Measurements from ENCODE around the gene IPO4.

IPO4 gene

GRCh38 chr14:24192933-24193332 is 4.3 kb upstream of the IPO4 start:
- no peak for DNase-seq

GRCh38 chr14:24190416-24190815 is 1.8 kb upstream of the IPO4 start:
- no peak for DNase-seq

- no peak for DNase-seq
Measured at GRCh38 chr14:24189460-24189859, 844 bp upstream of the IPO4 start.

GRCh38 chr14:24189059-24189375 is 401 bp upstream of the IPO4 start:
- DNase-seq, result no peak

GRCh38 chr14:24187539-24187915 is 1.1 kb downstream of the IPO4 start:
- DNase-seq, result no peak

- DNase-seq, result no peak
Measured at GRCh38 chr14:24186831-24187538, 1.6 kb downstream of the IPO4 start.

GRCh38 chr14:24185741-24186140 is 2.9 kb downstream of the IPO4 start:
- DNase-seq, result no peak

GRCh38 chr14:24185026-24185425 is 3.6 kb downstream of the IPO4 start:
- DNase-seq, result no peak

GRCh38 chr14:24184104-24184970 is 4.3 kb downstream of the IPO4 start:
- no peak for DNase-seq

- no peak for DNase-seq
Measured at GRCh38 chr14:24183014-24183481, 5.6 kb downstream of the IPO4 start.

GRCh38 chr14:24182110-24182882 is 6.3 kb downstream of the IPO4 start:
- no peak for DNase-seq

- DNase-seq, result no peak
Measured at GRCh38 chr14:24181371-24182077, 7.1 kb downstream of the IPO4 start.

- peak in 8 of 14 donors; percentile 14 to 78 (median 30) for DNase-seq
Measured at GRCh38 chr14:24179961-24180796, 8.4 kb downstream of the IPO4 start.

- DNase-seq, result no peak
Measured at GRCh38 chr14:24179294-24179960, 9.2 kb downstream of the IPO4 start.

GRCh38 chr14:24178399-24179178 is 10.0 kb downstream of the IPO4 start:
- DNase-seq, result no peak

GRCh38 chr14:24177891-24178290 is 10.7 kb downstream of the IPO4 start:
- DNase-seq, result no peak

GRCh38 chr14:24177041-24177825 is 11.4 kb downstream of the IPO4 start:
- DNase-seq, result no peak

- no peak for DNase-seq
Measured at GRCh38 chr14:24176599-24176998, 12.0 kb downstream of the IPO4 start.

GRCh38 chr14:24172871-24173281 is 15.7 kb downstream of the IPO4 start:
- DNase-seq, result peak in 1 of 14 donors; percentile 35
